ENCODE results near the gene ZSCAN22.

Gene ZSCAN22

GRCh38 chr19:58326914-58327726 lies at the start of gene ZSCAN22:
TSS of gene ZSCAN22 (plus strand) at chr19:58326994. CDS start at chr19:58334803, 7,809 bp downstream.
- TF ChIP-seq CTCF (conservative IDR thresholded peaks at IDR 0.05; ENCODE audit: low read depth, low read length), result no peak
- peak; percentile 82 for DNase-seq (ENCODE audit: low read depth)
- peak within 1 kb of the TSS; percentile 96 for H3K4me3 ChIP-seq (ENCODE audit: low read length)

GRCh38 chr19:58277197-58277596 lies 49.6 kb upstream of the ZSCAN22 start:
- H3K4me3 ChIP-seq (ENCODE audit: low read length), result no peak overlapping the region
- DNase-seq (ENCODE audit: low read depth), result no peak
- TF ChIP-seq CTCF (conservative IDR thresholded peaks at IDR 0.05; ENCODE audit: low read depth, low read length), result no peak

- DNase-seq (ENCODE audit: low read depth), result no peak
- H3K4me3 ChIP-seq (ENCODE audit: low read length), result peak overlapping the region; percentile 91
- TF ChIP-seq CTCF (conservative IDR thresholded peaks at IDR 0.05; ENCODE audit: low read depth, low read length), result no peak
Observed at GRCh38 chr19:58277748-58278540, 48.9 kb upstream of the ZSCAN22 start.

GRCh38 chr19:58278541-58279041 lies 48.2 kb upstream of the ZSCAN22 start, which contains the start of gene ZNF8:
TSS of gene ZNF8 (plus strand) at chr19:58278955. CDS start at chr19:58279082, 127 bp downstream.
- peak; percentile 95 for DNase-seq (ENCODE audit: low read depth)
- peak within 1 kb of the TSS; percentile 91 for H3K4me3 ChIP-seq (ENCODE audit: low read length)
- no peak for TF ChIP-seq CTCF (conservative IDR thresholded peaks at IDR 0.05; ENCODE audit: low read depth, low read length)

GRCh38 chr19:58279042-58279924 lies 47.5 kb upstream of the ZSCAN22 start:
- TF ChIP-seq CTCF (conservative IDR thresholded peaks at IDR 0.05; ENCODE audit: low read depth, low read length), result no peak
- H3K4me3 ChIP-seq (ENCODE audit: low read length), result peak overlapping the region; percentile 91
- peak; percentile 13 for DNase-seq (ENCODE audit: low read depth)

- TF ChIP-seq CTCF (conservative IDR thresholded peaks at IDR 0.05; ENCODE audit: low read depth, low read length), result no peak
- peak overlapping the region; percentile 91 for H3K4me3 ChIP-seq (ENCODE audit: low read length)
- DNase-seq (ENCODE audit: low read depth), result no peak
Observed at GRCh38 chr19:58279925-58280316, 46.9 kb upstream of the ZSCAN22 start.

All from retinal pigment epithelial cell (primary cell).